ENCODE results near the gene DCXR.

DCXR gene

GRCh38 chr17:82081546-82081945 lies 44.0 kb upstream of the DCXR start:
- Histone ChIP-seq H3K4me1 (ENCODE audit: control insufficient read depth, insufficient read depth, low read length) (no peaks in the 10 kb centered on the region), H3K4me3 (ENCODE audit: low read depth, low read length) (no peak overlapping the region), H3K9me3 (ENCODE audit: control insufficient read depth, insufficient read depth, low read depth, low read length) (no peaks in the 10 kb centered on the region), H3K27ac (ENCODE audit: extremely low read depth, low read depth, low read length) (no peak overlapping the region), H3K36me3 (ENCODE audit: control insufficient read depth in 2 of 2, insufficient read depth in 1 of 2, low read length in 2 of 2) (peaks cover 18 to 91% of the 10 kb centered on the region in 2 experiments)
- no peak for TF ChIP-seq ZFHX2 (tag by site-specific recombination; conservative IDR thresholded peaks at IDR 0.05)
- TF ChIP-seq ZNF221 (tag by site-specific recombination; IDR thresholded peaks at IDR 0.05; ENCODE audit: borderline replicate concordance) = no peak
- TF ChIP-seq ZNF585B (tag by site-specific recombination; IDR thresholded peaks at IDR 0.05) = no peak
- no peak for TF ChIP-seq ZNF248 (tag by site-specific recombination; IDR thresholded peaks at IDR 0.05)
- TF ChIP-seq TSHZ1 (tag by site-specific recombination; IDR thresholded peaks at IDR 0.05; ENCODE audit: borderline replicate concordance) = no peak
- TF ChIP-seq ZNF184 (tag by site-specific recombination; IDR thresholded peaks at IDR 0.05) = no peak
- no peak for TF ChIP-seq ZNF140 (tag by site-specific recombination; IDR thresholded peaks at IDR 0.05)
- no peak for TF ChIP-seq SP3 (tag by site-specific recombination; IDR thresholded peaks at IDR 0.05)
- TF ChIP-seq ZNF776 (tag by site-specific recombination; IDR thresholded peaks at IDR 0.05; ENCODE audit: borderline replicate concordance) = no peak
- no peak for TF ChIP-seq ZNF843 (tag by site-specific recombination; IDR thresholded peaks at IDR 0.05)
- no peak for TF ChIP-seq ZNF529 (tag by site-specific recombination; IDR thresholded peaks at IDR 0.05; ENCODE audit: insufficient replicate concordance)
- no peak for TF ChIP-seq ZNF350 (tag by site-specific recombination; IDR thresholded peaks at IDR 0.05)
- TF ChIP-seq ZNF292 (tag by site-specific recombination; IDR thresholded peaks at IDR 0.05; ENCODE audit: borderline replicate concordance, low read depth) = no peak
- no peak for TF ChIP-seq ZNF501 (tag by site-specific recombination; IDR thresholded peaks at IDR 0.05)
- TF ChIP-seq ZSCAN16 (tag by site-specific recombination; IDR thresholded peaks at IDR 0.05) = no peak
- TF ChIP-seq EGR2 (tag by site-specific recombination; IDR thresholded peaks at IDR 0.05; ENCODE audit: low read depth) = no peak
- no peak for TF ChIP-seq ZNF555 (tag by site-specific recombination; conservative IDR thresholded peaks at IDR 0.05)
- no peak for TF ChIP-seq ZBTB49 (tag by site-specific recombination; IDR thresholded peaks at IDR 0.05; ENCODE audit: low read depth)
- no peak for TF ChIP-seq ZNF274 (IDR thresholded peaks at IDR 0.05; ENCODE audit: low read length)
- no peak for TF ChIP-seq ZNF274 (tag by site-specific recombination; IDR thresholded peaks at IDR 0.05; ENCODE audit: borderline replicate concordance)
- ChIA-PET CTCF (interaction anchor here (0.7 kb wide), 2 partner anchors 12 to 73 kb away, joined by 3 read pairs; no protein-coding TSS in a partner anchor), POLR2A (interaction anchor here (0.7 to 1.9 kb wide), 6 partner anchors 8 to 25 kb away, joined by 3 to 5 read pairs (median 3); no protein-coding TSS in a partner anchor)
